ENCODE results near the gene NOL9.

The NOL9 gene

DNA sequence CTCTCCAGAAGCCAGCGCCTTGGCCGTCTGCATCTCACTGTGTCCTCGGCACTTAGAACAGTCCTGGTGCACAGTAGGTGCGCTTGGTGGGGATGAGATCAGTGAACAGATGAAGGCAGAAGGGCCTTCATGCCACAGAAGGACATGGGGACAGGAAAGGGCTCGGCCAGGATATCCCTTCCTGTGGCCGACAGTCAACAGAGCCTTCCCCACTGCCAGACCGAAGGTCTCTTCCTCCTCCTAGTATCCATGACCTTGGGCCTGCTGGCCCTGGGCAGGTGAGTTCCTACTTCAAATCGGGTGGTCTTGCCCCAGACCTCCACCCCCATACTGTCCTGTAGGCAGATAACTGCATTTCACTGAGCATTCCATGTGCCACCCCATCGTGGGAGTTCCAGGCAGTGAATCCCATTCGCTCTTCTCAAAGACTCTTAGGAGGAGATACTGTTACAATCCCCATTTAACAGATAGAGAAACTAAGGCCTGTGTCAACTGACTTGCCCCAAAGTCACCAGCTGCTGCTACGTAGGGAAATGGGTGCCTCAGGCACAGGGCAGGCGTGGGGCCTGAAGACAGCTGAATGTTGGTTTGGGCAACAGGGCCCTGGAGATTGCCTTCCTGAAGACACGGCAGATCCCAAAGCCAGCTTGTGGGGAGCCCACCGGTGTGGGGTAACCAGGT is 66.4 kb downstream of the NOL9 start:
- peaks cover 32% of the 10 kb centered on the region for H3K4me1 Mint-ChIP-seq
- no peaks in the 10 kb centered on the region for H3K36me3 Mint-ChIP-seq
- peaks cover 42% of the 10 kb centered on the region for H3K27me3 Mint-ChIP-seq
- H3K4me3 Mint-ChIP-seq = no peak overlapping the region
- H3K27ac Mint-ChIP-seq = no peak overlapping the region
- H3K9me3 Mint-ChIP-seq = no peaks in the 10 kb centered on the region
- ATAC-seq = no peak

DNA sequence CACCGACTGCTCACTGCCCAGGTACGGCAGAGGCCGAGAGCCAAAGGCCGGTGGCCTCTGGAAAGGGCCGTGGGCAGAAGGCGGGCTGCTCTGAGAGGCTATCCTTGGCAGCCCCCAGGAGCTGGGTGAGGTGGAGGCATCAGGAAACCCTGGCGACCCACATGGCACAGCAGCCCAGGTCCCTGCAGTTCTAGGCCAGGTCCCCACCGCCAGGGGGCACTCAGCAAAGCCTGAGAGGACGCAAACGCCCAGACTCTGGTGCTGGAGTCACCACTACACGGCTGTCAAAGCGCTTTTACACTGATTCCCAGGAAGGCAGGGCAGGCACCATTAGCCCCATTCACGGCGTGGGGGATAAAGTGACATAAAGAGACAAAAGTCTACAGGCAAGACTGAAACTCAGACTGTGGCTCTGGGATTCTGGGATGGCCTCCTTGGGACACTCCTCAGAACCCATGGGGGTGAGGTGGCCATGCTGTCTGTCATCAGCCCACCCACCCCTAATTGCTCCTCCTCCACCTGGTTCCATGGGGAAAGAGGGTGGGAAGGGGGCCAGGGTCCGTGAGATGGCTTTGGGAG is 67.8 kb downstream of the NOL9 start:
- peak overlapping the region; percentile 68 for H3K4me3 Mint-ChIP-seq
- H3K36me3 Mint-ChIP-seq = no peaks in the 10 kb centered on the region
- H3K4me1 Mint-ChIP-seq = peaks cover 27% of the 10 kb centered on the region
- ATAC-seq = peak; percentile 73
- H3K9me3 Mint-ChIP-seq = no peaks in the 10 kb centered on the region
- H3K27me3 Mint-ChIP-seq = peaks cover 54% of the 10 kb centered on the region
- peak overlapping the region; percentile 17 for H3K27ac Mint-ChIP-seq

DNA sequence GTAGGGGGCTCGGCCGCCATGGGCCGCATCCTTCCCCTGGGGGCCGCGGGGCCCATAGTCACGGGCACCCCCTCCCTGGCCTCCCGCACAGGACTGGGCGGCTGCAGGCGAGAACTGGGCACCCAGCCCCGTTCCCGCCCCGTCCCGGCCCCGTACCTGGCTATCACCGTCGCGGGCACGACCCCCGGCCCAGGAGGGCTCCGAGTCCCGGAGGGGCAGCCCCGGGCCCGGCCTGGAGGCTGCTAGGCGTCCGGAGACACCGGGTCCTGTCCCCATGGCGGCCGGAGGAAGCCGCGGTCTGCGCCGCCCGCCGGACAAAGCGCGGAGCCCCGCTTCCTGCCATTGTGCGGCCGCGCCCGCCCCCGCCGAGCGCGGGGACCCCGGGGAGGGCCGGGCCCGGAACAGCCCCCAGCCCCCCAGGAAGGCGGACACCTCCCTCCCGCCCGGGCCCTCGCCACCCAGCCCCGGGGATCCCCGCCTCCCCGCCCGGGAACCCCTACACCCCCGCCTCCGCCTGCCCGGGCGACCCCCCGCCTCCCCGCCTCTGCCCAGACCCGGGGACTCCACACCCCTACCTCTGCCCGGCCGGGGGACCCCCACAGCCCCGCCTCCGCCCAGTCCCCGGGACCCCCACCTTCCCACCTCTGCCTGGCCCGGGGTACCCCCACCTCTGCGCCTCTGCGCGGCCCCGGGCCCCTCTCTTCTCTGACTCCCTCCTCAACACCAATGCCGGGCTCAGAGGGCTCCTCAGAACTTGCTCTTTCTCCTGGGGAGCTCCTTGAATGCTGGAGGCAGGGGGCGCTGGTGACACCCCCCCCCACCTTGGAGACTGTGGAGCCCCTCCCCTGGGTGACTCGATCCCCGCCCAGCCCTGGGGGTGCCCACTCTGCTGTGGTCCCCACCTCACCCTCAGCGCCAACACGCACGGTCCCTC is 68.9 kb downstream of the NOL9 start:
- peaks cover 64% of the 10 kb centered on the region for H3K27me3 Mint-ChIP-seq
- peak; percentile 62 for ATAC-seq
- H3K27ac Mint-ChIP-seq = peak overlapping the region; percentile 17
- H3K36me3 Mint-ChIP-seq = no peaks in the 10 kb centered on the region
- H3K9me3 Mint-ChIP-seq = no peaks in the 10 kb centered on the region
- peaks cover 21% of the 10 kb centered on the region for H3K4me1 Mint-ChIP-seq
- H3K4me3 Mint-ChIP-seq = peak overlapping the region; percentile 56

DNA sequence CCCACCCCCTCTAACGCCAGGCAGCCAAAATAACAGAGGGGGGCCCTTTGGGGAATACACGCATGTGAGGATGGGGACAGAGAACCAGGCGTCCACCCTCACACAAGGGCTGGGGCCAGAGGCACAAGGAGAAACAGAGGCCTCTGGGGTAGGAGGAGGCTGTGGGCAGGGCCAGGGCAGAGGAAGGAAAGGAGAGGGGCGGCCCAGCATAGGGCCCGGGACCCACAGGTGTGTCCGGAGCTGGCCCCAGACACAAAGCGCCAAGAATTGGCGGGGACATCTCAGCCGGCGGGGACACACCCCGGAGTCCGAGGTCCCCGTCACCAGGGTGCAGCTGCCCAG is 69.5 kb downstream of the NOL9 start:
- Mint-ChIP-seq H3K9me3 (no peaks in the 10 kb centered on the region), H3K27me3 (peaks cover 64% of the 10 kb centered on the region), H3K36me3 (no peaks in the 10 kb centered on the region), H3K27ac (no peak overlapping the region), H3K4me1 (peaks cover 16% of the 10 kb centered on the region), H3K4me3 (no peak overlapping the region)
- no peak for ATAC-seq

DNA sequence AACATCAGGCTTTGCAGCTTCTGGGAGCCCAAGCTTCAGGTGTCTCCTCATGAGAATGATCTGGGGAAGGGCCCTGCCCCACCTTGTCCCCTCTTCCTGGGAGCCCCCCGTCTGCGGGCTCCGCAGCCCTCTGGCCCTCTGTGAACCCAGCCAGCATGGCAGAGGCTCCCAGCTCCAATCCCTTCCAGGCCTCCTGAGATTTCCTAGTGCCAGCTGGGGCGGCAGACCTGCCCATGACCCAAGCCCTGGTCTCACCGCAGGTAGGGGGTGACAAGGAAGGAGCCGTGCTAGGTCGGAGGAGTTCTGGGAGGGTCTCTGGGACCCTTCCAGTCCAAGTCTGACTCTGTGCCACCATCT is 70.6 kb downstream of the NOL9 start:
- Mint-ChIP-seq H3K4me3 (no peak overlapping the region), H3K27ac (no peak overlapping the region), H3K4me1 (peaks cover 13% of the 10 kb centered on the region), H3K27me3 (peaks cover 64% of the 10 kb centered on the region), H3K36me3 (no peaks in the 10 kb centered on the region), H3K9me3 (no peaks in the 10 kb centered on the region)
- no peak for ATAC-seq

GRCh38 chr1:6483017-6483760 is 71.1 kb downstream of the NOL9 start:
- ATAC-seq = no peak
- peaks cover 64% of the 10 kb centered on the region for H3K27me3 Mint-ChIP-seq
- no peak overlapping the region for H3K27ac Mint-ChIP-seq
- H3K4me1 Mint-ChIP-seq = peaks cover 13% of the 10 kb centered on the region
- H3K9me3 Mint-ChIP-seq = no peaks in the 10 kb centered on the region
- no peak overlapping the region for H3K4me3 Mint-ChIP-seq
- H3K36me3 Mint-ChIP-seq = no peaks in the 10 kb centered on the region

DNA sequence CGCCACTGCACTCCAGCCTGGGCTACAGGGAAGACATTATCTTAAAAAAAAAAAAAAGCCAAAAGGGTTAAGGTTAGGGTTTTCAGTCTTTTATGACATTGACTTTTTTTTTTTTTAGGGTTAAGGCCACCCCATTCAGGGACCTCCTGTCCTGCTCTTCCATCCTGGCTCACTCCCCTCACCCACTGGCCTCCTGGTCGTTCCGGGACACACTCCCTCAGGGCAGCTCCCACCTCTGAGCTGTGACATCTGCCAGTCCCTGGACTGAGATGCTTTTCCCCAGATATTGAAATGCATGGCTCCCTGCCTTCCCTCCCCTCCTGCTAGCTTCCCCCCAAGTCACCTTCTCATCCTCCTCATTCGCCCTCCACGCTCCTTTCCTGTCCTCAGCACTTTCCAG is 72.5 kb downstream of the NOL9 start:
- Mint-ChIP-seq H3K9me3 (no peaks in the 10 kb centered on the region), H3K36me3 (no peaks in the 10 kb centered on the region), H3K27me3 (peaks cover 55% of the 10 kb centered on the region), H3K4me3 (no peak overlapping the region), H3K4me1 (peaks cover 13% of the 10 kb centered on the region), H3K27ac (no peak overlapping the region)
- no peak for ATAC-seq

- peaks cover 11% of the 10 kb centered on the region for H3K4me1 Mint-ChIP-seq
- no peak overlapping the region for H3K4me3 Mint-ChIP-seq
- no peak for ATAC-seq
- H3K27me3 Mint-ChIP-seq = peaks cover 31% of the 10 kb centered on the region
- H3K9me3 Mint-ChIP-seq = no peaks in the 10 kb centered on the region
- no peak overlapping the region for H3K27ac Mint-ChIP-seq
- H3K36me3 Mint-ChIP-seq = no peaks in the 10 kb centered on the region
Observed at GRCh38 chr1:6477039-6477820, 77.1 kb downstream of the NOL9 start.

GRCh38 chr1:6476483-6476882 is 77.8 kb downstream of the NOL9 start:
- Mint-ChIP-seq H3K9me3 (no peaks in the 10 kb centered on the region), H3K36me3 (no peaks in the 10 kb centered on the region), H3K27me3 (peaks cover 23% of the 10 kb centered on the region), H3K27ac (no peak overlapping the region), H3K4me3 (no peak overlapping the region), H3K4me1 (peaks cover 11% of the 10 kb centered on the region)
- no peak for ATAC-seq

- Mint-ChIP-seq H3K36me3 (no peaks in the 10 kb centered on the region), H3K27ac (no peak overlapping the region), H3K4me3 (no peak overlapping the region), H3K9me3 (no peaks in the 10 kb centered on the region), H3K4me1 (peaks cover 11% of the 10 kb centered on the region), H3K27me3 (peaks cover 14% of the 10 kb centered on the region)
- peak; percentile 74 for ATAC-seq
Observed at GRCh38 chr1:6475381-6476133, 78.8 kb downstream of the NOL9 start.

DNA sequence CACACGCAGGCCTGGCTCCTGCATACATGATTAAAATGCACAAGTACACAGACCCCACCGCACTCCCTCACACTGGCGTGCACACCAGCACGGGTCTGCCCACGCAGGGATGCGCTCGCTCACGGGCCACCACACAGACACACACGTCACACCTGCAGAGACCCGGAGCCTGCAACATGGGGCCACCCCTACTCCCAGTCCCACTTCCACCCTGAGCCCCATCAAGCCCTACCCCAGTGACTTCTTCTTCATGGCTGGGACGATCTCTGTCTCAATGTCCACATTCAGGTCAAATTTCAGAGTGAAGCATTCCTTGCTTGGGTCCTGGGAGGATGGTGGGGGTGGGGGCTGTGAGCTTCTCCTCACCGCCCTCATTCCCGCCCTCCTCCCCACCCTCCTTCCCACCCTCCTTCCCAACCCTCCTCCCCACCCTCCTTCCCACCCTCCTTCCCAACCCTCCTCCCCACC is 79.5 kb downstream of the NOL9 start:
- no peaks in the 10 kb centered on the region for H3K36me3 Mint-ChIP-seq
- H3K27ac Mint-ChIP-seq = no peak overlapping the region
- H3K4me3 Mint-ChIP-seq = no peak overlapping the region
- peaks cover 13% of the 10 kb centered on the region for H3K27me3 Mint-ChIP-seq
- H3K4me1 Mint-ChIP-seq = peaks cover 11% of the 10 kb centered on the region
- ATAC-seq = no peak
- H3K9me3 Mint-ChIP-seq = no peaks in the 10 kb centered on the region

DNA sequence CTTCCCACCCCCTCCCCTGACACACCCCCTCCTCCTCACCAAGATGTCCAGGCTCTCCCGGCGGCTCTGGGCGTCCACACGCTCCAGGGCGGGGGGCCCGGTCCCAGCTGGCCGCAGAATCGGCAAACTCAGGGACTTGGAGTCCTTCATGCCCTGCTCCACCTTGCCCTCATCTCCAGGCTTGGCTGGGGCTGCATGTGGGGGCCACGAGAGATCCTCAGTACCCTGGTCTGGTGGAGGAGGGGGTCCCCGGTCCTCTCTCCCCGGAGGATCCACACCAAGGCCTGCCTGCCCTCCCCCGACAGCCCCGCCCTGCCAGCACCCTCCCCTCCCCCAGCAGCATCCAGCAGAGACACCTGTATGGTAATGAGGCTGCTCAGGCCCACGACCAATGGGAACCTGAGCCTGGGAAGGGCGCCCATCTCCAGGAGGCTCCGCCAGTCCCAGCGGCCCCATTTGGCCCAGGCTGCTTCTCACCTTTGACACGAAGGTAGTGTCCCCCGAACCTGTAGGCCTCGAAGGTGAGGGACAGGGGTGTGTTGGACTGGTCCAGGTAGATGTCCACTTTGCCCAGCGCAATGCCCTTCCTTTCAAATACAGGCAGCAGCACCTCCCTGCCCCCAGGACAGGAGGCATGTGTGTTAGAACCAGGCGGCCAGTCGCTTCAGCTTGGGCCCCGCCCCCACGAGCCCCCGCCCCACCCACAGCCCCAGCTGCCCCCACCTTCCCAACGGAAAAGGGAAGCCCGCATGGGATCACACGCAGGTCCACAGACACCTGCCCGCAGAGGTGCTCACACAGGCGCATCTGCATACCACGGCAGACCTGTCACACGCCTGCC is 80.1 kb downstream of the NOL9 start:
- peaks cover 11% of the 10 kb centered on the region for H3K4me1 Mint-ChIP-seq
- H3K27ac Mint-ChIP-seq = no peak overlapping the region
- no peak for ATAC-seq
- H3K9me3 Mint-ChIP-seq = no peaks in the 10 kb centered on the region
- no peak overlapping the region for H3K4me3 Mint-ChIP-seq
- H3K27me3 Mint-ChIP-seq = peaks cover 13% of the 10 kb centered on the region
- H3K36me3 Mint-ChIP-seq = no peaks in the 10 kb centered on the region

GRCh38 chr1:6473156-6473555 is 81.2 kb downstream of the NOL9 start:
- Mint-ChIP-seq H3K4me1 (peaks cover 11% of the 10 kb centered on the region), H3K27ac (no peak overlapping the region), H3K36me3 (no peaks in the 10 kb centered on the region), H3K4me3 (no peak overlapping the region), H3K27me3 (peaks cover 13% of the 10 kb centered on the region), H3K9me3 (no peaks in the 10 kb centered on the region)
- ATAC-seq = no peak
